GM12892 (cell line): ENCODE results near the gene INPP4A.

Experiments used
- POLR2A ChIP-seq: IDR thresholded peaks from 2 replicates; pipeline ENCODE4 v1.6.1; 2011; ENCODE audit warnings: low read depth, low read length, control low read depth
- TAF1 ChIP-seq: IDR thresholded peaks from 2 replicates; pipeline ENCODE4 v1.6.1; 2011; ENCODE audit warnings: low read depth, mild to moderate bottlenecking, control low read depth, low read length, borderline replicate concordance

DNA sequence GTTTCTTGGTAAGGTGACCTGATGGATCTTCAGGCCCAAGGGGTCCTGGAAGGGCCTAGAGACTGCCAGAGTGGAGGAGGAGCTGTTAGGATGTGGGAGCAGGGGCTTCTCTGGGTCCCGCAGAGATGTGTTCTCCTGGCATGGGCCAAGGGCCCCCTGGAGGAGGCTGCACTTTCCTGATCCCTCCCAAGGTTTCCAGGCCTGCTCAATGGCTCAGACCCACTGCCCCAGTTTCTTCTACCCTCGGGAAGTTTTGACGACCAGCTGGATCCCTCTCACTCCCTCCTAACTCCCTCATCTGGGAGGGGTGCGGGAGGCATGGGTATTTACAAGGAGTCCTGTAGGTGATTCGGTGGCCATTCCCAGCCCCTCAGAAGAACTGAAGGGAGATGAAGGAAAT lies 127.6 kb downstream of the INPP4A start:
- TF ChIP-seq POLR2A, result no peak
- no peak for TF ChIP-seq TAF1
